A673 (cell line): ENCODE data around the gene MMP24. TPM values are rescaled to one million over a fixed set of nuclear protein-coding genes. Genes with fewer than 3 reads are reported as not detected.
A peak's percentile ranks its signal among the peaks of the same experiment; 100 is the strongest.

Source experiments
- BruUV-seq: library from RNA; stranded (reverse); fragments of 400-500 nt; replicated peaks from 2 replicates; lab custom pipeline; 2021; lab: Mats Ljungman, UMichigan
- CTCF ChIA-PET: fragments of 300-600 bp; sonication (Branson Sonifier 250); formaldehyde crosslinking; loops from one replicate; lab custom pipeline; 2022; ENCODE audit warnings: antibody characterized with exemption; lab: Charles Lee
- POLR2A ChIA-PET: fragments of 300-600 bp; sonication (Branson Sonifier 250); formaldehyde crosslinking; loops from one replicate; lab custom pipeline; 2022; ENCODE audit warnings: antibody characterized with exemption; ENCODE audit not compliant: low non-redundant PET; lab: Charles Lee
- DNase-seq: peaks from one replicate; pipeline ENCODE4 v3.0.0-alpha.2; 2015; ENCODE audit warnings: low spot score
- H3K27ac ChIP-seq: fragments of 200-600 bp; sonication (generic); 2 replicates; pipeline ENCODE4 v1.5.1; 2016; ENCODE audit warnings: mixed run types, low read depth, mild to moderate bottlenecking, mixed read lengths, antibody characterized with exemption, low read length; ENCODE audit not compliant: poor library complexity, severe bottlenecking
- H3K27me3 ChIP-seq: fragments of 200-600 bp; sonication (generic); replicated peaks from 2 replicates; pipeline ENCODE4 v1.6.1; 2017; ENCODE audit warnings: mixed run types, low read depth, mild to moderate bottlenecking, mixed read lengths, antibody characterized with exemption, low read length; ENCODE audit not compliant: insufficient read depth, poor library complexity
- H3K36me3 ChIP-seq: fragments of 200-600 bp; sonication (generic); 2 replicates; pipeline ENCODE4 v1.6.1; 2016; ENCODE audit warnings: mixed run types, mild to moderate bottlenecking, mixed read lengths, antibody characterized with exemption, low read length; ENCODE audit not compliant: insufficient read depth, poor library complexity, severe bottlenecking
- H3K4me1 ChIP-seq: fragments of 200-600 bp; sonication (generic); 2 replicates; pipeline ENCODE4 v1.6.1; 2017; ENCODE audit warnings: mixed run types, mild to moderate bottlenecking, mixed read lengths, antibody characterized with exemption, low read length; ENCODE audit not compliant: insufficient read depth, poor library complexity, severe bottlenecking
- H3K4me3 ChIP-seq: fragments of 200-600 bp; sonication (generic); 2 replicates; pipeline ENCODE4 v1.5.1; 2016; ENCODE audit warnings: low read depth, mixed run types, mild to moderate bottlenecking, mixed read lengths, low read length; ENCODE audit not compliant: poor library complexity, severe bottlenecking
- H3K9me3 ChIP-seq: fragments of 200-600 bp; sonication (generic); 2 replicates; pipeline ENCODE4 v1.6.1; 2016; ENCODE audit warnings: mixed run types, low read depth, mild to moderate bottlenecking, mixed read lengths, antibody characterized with exemption, low read length; ENCODE audit not compliant: poor library complexity, severe bottlenecking
- EZH2 ChIP-seq: fragments of 200-600 bp; sonication (generic); IDR thresholded peaks from 2 replicates; pipeline ENCODE4 v1.6.1; 2017; ENCODE audit warnings: borderline replicate concordance, low read depth, mild to moderate bottlenecking, mixed read lengths, antibody characterized with exemption, low read length; ENCODE audit not compliant: poor library complexity, severe bottlenecking
- intact Hi-C: fragments of 100-400 bp; cut with micrococcal nuclease; formaldehyde crosslinking; loops from one replicate; pipeline ENCODE4 v1.10.0; 2022; ENCODE audit not compliant: unreplicated experiment
- total RNA-seq: library from RNA; stranded (reverse); gene quantifications from 2 replicates; pipeline ENCODE4 v1.2.3, GENCODE V29; 2021
- TF ChIP-seq, protein P1 (sequence below): fragments of 300-800, 200-600 bp; sonication (generic); conservative IDR thresholded peaks from 2 replicates; pipeline ENCODE4 v1.5.1; 2017; ENCODE audit warnings: low read depth, mild to moderate bottlenecking, antibody characterized with exemption, low read length, moderate library complexity, mixed read lengths

MMP24 gene
- total RNA-seq, 1 experiment from 2014 or later = 0.11 TPM

DNA sequence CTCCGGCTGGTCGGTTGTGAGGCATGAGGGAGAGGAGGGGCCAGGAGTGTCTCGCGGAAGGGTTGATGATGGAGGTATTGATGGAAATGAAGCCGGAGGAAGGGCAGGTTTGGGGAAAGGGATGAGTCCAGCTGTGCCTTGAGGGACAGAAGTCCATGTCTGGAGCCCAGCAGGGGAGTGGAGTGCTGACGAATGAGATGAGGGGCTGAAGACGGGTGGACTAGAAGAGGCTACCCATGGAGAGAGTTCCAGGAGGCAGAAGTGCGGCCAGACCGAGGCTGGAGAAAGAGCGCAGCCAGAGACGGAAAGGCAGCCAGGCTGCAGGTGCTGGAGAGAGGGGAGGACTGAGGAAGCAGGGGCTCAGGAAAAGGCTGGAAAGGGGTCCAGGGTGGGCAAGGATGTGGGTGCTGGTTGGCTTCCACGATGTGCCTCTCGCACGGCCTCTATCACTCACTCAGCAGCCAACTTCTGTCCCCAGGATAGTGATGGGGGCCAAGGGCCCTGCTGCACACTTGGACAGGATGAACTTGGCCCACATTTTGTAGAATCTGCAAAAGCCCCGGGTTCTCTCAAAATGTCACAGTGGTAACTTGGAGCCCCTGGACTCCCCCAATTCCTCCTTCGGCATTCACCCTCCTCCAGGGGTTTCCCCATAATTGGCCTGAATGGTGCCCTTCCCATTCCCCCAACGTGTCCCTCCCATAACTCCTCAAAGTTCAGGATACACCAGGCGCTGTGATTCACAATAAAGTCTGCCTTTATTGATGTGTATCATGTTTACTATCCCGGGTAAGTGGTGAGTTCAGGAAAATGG is 58.7 kb downstream of the MMP24 start:
- ChIA-PET CTCF (interaction anchor here (0.6 to 1.5 kb wide), 2 partner anchors 18 to 140 kb away, joined by 4 to 10 read pairs; no protein-coding TSS in a partner anchor), POLR2A (interaction anchor here (0.5 to 0.6 kb wide), 2 partner anchors 386 to 1287 kb away, joined by 3 to 12 read pairs; no protein-coding TSS in a partner anchor)
- H3K4me1 ChIP-seq = peaks cover 7% of the 10 kb centered on the region
- no peak for TF ChIP-seq EZH2
- TF ChIP-seq, protein P1, sequence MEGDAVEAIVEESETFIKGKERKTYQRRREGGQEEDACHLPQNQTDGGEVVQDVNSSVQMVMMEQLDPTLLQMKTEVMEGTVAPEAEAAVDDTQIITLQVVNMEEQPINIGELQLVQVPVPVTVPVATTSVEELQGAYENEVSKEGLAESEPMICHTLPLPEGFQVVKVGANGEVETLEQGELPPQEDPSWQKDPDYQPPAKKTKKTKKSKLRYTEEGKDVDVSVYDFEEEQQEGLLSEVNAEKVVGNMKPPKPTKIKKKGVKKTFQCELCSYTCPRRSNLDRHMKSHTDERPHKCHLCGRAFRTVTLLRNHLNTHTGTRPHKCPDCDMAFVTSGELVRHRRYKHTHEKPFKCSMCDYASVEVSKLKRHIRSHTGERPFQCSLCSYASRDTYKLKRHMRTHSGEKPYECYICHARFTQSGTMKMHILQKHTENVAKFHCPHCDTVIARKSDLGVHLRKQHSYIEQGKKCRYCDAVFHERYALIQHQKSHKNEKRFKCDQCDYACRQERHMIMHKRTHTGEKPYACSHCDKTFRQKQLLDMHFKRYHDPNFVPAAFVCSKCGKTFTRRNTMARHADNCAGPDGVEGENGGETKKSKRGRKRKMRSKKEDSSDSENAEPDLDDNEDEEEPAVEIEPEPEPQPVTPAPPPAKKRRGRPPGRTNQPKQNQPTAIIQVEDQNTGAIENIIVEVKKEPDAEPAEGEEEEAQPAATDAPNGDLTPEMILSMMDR = no peak
- TSS peak; percentile 69 for BruUV-seq
- no peaks in the 10 kb centered on the region for H3K9me3 ChIP-seq
- peak overlapping the region; percentile 88 for H3K4me3 ChIP-seq
- peaks cover 17% of the 10 kb centered on the region for H3K36me3 ChIP-seq
- intact Hi-C loops = no loop called here
- no peaks in the 10 kb centered on the region for H3K27me3 ChIP-seq
- H3K27ac ChIP-seq = peak overlapping the region; percentile 74
- DNase-seq = no peak

DNA sequence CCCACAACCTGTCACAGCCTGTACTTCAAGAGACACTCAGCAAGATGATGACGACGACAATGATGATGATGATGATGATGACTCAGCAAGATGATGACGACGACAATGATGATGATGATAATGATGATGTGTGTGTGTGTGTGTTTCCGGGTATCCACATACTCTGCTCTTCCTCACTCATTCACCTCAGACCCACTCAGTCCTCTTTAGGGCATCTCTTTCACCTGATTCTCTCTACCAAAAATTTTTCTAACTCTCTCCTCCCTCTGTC is 59.3 kb downstream of the MMP24 start:
- intact Hi-C loops = no loop called here
- H3K9me3 ChIP-seq = no peaks in the 10 kb centered on the region
- ChIA-PET CTCF (no interaction called here), POLR2A (no interaction called here)
- peaks cover 7% of the 10 kb centered on the region for H3K4me1 ChIP-seq
- DNase-seq = no peak
- TF ChIP-seq, protein P1 = no peak
- no peak for TF ChIP-seq EZH2
- H3K36me3 ChIP-seq = peaks cover 12% of the 10 kb centered on the region
- H3K4me3 ChIP-seq = no peak overlapping the region
- BruUV-seq = no TSS peak
- H3K27ac ChIP-seq = no peak overlapping the region
- no peaks in the 10 kb centered on the region for H3K27me3 ChIP-seq

DNA sequence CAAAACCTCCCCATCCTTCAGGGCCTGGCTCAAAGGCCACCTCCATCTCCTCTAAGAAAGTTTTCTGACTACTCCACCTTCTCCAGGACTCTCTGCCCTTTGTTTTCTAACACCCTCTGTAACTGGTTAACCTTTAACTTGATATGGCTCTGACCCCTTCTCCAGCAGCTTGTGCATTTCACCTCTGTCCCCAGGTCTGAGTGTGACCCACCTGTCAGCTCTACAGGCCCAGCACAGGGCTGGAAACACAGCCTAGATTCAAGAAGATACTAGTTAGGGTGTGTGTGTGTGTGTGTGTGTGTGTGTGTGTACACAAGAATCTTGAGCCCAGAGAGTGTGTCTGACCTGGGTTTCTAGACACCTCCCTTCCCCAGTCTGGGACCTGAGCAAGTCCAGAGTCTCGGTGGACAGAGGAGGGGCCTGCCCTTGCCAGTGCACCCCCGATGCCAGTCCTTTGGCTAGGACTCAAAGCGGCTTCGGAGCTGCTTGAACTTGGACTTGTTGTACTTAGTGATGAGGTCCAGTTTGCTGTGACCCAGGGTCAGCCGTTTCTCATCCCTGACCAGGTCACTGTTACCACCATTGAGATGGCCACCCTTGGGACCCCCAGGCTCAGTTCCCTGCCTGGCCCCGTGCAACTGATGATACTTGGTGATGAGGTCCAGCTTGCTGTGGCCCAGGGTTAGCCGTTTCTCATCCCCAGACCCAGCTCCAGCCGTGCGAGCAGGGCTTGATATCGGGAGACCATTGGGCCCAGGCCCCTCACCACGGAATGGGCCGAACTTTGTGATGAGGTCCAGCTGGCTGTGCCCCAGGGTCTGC is 59.8 kb downstream of the MMP24 start:
- no peak for TF ChIP-seq EZH2
- TF ChIP-seq, protein P1 = no peak
- Histone ChIP-seq H3K27me3 (no peaks in the 10 kb centered on the region), H3K27ac (no peak overlapping the region), H3K36me3 (peaks cover 9% of the 10 kb centered on the region), H3K4me3 (no peak overlapping the region), H3K9me3 (no peaks in the 10 kb centered on the region), H3K4me1 (peaks cover 7% of the 10 kb centered on the region)
- POLR2A ChIA-PET = no interaction called here
- no TSS peak for BruUV-seq
- DNase-seq = no peak
- intact Hi-C loops = no loop called here
- CTCF ChIA-PET = interaction anchor here (0.6 kb wide), 1 partner anchor 288 kb away, joined by 3 read pairs; no protein-coding TSS in a partner anchor
